ENCODE results near the gene NLRC5. TPM values are rescaled to one million over a fixed set of nuclear protein-coding genes. Genes with fewer than 3 reads are reported as not detected.
"Not testable (repeated sequence)": the region's sequence is repeated elsewhere in the genome, so short reads cannot be mapped to it uniquely, and the experiment has no call there.

The NLRC5 gene
- total RNA-seq, 1 donor, result 44.0 TPM

GRCh38 chr16:57070424-57070823 is 81.1 kb downstream of the NLRC5 start:
- no peak for DNase-seq (ENCODE audit: low read depth)
- TF ChIP-seq, protein P1, sequence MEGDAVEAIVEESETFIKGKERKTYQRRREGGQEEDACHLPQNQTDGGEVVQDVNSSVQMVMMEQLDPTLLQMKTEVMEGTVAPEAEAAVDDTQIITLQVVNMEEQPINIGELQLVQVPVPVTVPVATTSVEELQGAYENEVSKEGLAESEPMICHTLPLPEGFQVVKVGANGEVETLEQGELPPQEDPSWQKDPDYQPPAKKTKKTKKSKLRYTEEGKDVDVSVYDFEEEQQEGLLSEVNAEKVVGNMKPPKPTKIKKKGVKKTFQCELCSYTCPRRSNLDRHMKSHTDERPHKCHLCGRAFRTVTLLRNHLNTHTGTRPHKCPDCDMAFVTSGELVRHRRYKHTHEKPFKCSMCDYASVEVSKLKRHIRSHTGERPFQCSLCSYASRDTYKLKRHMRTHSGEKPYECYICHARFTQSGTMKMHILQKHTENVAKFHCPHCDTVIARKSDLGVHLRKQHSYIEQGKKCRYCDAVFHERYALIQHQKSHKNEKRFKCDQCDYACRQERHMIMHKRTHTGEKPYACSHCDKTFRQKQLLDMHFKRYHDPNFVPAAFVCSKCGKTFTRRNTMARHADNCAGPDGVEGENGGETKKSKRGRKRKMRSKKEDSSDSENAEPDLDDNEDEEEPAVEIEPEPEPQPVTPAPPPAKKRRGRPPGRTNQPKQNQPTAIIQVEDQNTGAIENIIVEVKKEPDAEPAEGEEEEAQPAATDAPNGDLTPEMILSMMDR (IDR thresholded peaks at IDR 0.05; ENCODE audit: insufficient read depth, low read depth, low read length), result no peak
- H3K4me3 ChIP-seq (ENCODE audit: low read depth, low read length), result no peak overlapping the region

GRCh38 chr16:57071081-57071732 is 81.8 kb downstream of the NLRC5 start:
- H3K4me3 ChIP-seq (ENCODE audit: low read depth, low read length); DNase-seq (ENCODE audit: low read depth): not testable (repeated sequence)

GRCh38 chr16:57071831-57072582 is 82.7 kb downstream of the NLRC5 start:
- DNase-seq (ENCODE audit: low read depth), result peak; percentile 19
- TF ChIP-seq, protein P1 (IDR thresholded peaks at IDR 0.05; ENCODE audit: insufficient read depth, low read depth, low read length), result no peak
- H3K4me3 ChIP-seq (ENCODE audit: low read depth, low read length), result no peak overlapping the region

- H3K4me3 ChIP-seq (ENCODE audit: low read depth, low read length), result no peak overlapping the region
- TF ChIP-seq, protein P1 (IDR thresholded peaks at IDR 0.05; ENCODE audit: insufficient read depth, low read depth, low read length), result no peak
- no peak for DNase-seq (ENCODE audit: low read depth)
Observed at GRCh38 chr16:57072616-57073275, 83.4 kb downstream of the NLRC5 start.

- no peak overlapping the region for H3K4me3 ChIP-seq (ENCODE audit: low read depth, low read length)
- DNase-seq (ENCODE audit: low read depth), result no peak
- TF ChIP-seq, protein P1 (IDR thresholded peaks at IDR 0.05; ENCODE audit: insufficient read depth, low read depth, low read length), result no peak
Observed at GRCh38 chr16:57077714-57078113, 88.4 kb downstream of the NLRC5 start.

- TF ChIP-seq, protein P1 (IDR thresholded peaks at IDR 0.05; ENCODE audit: insufficient read depth, low read depth, low read length), result no peak
- DNase-seq (ENCODE audit: low read depth), result no peak
Observed at GRCh38 chr16:57081744-57082143, 92.4 kb downstream of the NLRC5 start.

DNA sequence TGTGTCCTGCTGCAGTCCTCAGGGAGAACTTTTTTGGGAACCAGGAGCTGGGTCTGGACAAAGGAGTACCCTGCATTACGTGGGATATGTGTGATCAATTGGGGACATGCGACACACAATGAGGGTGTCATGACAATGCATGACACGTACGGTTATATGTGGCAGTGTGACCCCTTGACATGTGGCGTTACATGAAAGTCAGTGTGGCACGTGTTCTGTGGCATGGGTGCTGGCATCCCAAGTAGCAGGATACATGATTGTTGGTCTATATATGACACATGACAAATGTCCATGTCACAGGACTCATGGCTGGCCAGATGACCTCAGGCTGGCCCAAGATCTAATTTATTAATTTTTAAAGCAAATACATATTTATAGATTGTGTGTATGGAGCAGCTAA is 93.3 kb downstream of the NLRC5 start:
- TF ChIP-seq, protein P1 (IDR thresholded peaks at IDR 0.05; ENCODE audit: insufficient read depth, low read depth, low read length), result no peak
- no peak overlapping the region for H3K4me3 ChIP-seq (ENCODE audit: low read depth, low read length)

More at GRCh38 chr16:57081744-57082143, 92.4 kb downstream of the NLRC5 start:
- no peak overlapping the region for H3K4me3 ChIP-seq (ENCODE audit: low read depth, low read length)

More for the DNA sequence above, 93.3 kb downstream of the NLRC5 start:
- no peak for DNase-seq (ENCODE audit: low read depth)
